Epithelial cell of proximal tubule (primary cell): ENCODE measurements around the gene TMEM215. TPM values are rescaled to one million over a fixed set of nuclear protein-coding genes. Genes with fewer than 3 reads are reported as not detected.

Experiments
- DNase-seq: peaks from one replicate; pipeline ENCODE4 v3.0.0-alpha.2; 2011; ENCODE audit warnings: low read depth
- H3K4me3 ChIP-seq: 2 replicates; pipeline ENCODE4 v1.5.1; 2011; ENCODE audit warnings: low read depth, mild to moderate bottlenecking, low read length
- total RNA-seq: library from RNA; depleted of rRNA; stranded (reverse); fragments of >200 nt; gene quantifications from 2 replicates; pipeline ENCODE4 v1.2.3, GENCODE V29; 2015
- TF ChIP-seq, protein P1 (sequence below): conservative IDR thresholded peaks from 2 replicates; pipeline ENCODE4 v1.5.1; 2012; ENCODE audit warnings: low read depth, mild to moderate bottlenecking, low read length

The TMEM215 gene
- total RNA-seq, 1 donor from 2014 or later = not detected

DNA sequence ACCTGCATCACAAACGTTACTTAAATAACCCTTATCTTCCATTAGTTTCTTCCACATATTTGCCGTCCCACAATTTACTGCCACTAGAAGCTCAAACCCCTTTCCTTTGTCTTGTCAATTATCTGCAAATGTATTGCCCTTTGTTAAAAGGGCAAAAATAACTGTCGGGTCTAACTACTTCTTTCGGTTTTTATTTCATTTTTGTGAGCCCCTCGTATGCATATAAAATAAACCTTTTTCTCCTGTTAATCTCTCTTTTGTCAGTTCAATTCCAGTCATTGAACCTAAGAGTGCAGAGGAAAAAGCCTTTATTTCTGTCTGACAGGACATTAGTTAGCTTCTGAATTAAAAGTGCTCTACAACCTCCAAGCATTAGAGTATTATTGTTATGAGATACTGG lies 45.5 kb downstream of the TMEM215 start:
- no peak overlapping the region for H3K4me3 ChIP-seq
- no peak for DNase-seq
- TF ChIP-seq, protein P1, sequence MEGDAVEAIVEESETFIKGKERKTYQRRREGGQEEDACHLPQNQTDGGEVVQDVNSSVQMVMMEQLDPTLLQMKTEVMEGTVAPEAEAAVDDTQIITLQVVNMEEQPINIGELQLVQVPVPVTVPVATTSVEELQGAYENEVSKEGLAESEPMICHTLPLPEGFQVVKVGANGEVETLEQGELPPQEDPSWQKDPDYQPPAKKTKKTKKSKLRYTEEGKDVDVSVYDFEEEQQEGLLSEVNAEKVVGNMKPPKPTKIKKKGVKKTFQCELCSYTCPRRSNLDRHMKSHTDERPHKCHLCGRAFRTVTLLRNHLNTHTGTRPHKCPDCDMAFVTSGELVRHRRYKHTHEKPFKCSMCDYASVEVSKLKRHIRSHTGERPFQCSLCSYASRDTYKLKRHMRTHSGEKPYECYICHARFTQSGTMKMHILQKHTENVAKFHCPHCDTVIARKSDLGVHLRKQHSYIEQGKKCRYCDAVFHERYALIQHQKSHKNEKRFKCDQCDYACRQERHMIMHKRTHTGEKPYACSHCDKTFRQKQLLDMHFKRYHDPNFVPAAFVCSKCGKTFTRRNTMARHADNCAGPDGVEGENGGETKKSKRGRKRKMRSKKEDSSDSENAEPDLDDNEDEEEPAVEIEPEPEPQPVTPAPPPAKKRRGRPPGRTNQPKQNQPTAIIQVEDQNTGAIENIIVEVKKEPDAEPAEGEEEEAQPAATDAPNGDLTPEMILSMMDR = no peak

DNA sequence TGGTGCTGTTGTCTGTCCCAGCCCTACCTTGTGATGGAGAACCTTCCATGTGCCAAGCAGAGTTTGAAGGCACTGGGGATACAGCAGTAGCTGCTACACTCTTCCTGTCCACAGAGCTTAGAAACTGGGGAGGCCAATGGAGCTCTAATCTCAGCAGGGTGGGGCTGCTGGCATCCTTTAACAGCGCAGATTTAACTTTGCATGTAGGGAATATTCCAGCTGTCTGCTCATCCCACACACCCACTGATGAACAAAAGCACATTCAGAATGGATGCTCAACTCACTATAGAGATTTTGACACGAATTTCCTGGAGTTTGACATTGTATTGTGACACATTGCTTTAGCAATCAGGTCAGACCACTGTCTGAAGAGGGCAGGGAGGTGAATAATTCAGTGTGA lies 49.0 kb downstream of the TMEM215 start:
- H3K4me3 ChIP-seq = no peak overlapping the region
- no peak for DNase-seq
- TF ChIP-seq, protein P1 = no peak

Other genes starting within 250 kb of the TMEM215 start
- 8.6 and 8.7 TPM in 2 replicates for gene SMIM27, start 231.2 kb upstream of the TMEM215 start, total RNA-seq
- 14.3 and 18.5 TPM in 2 replicates for gene TOPORS, start 231.0 kb upstream of the TMEM215 start, total RNA-seq
- 80.8 and 83.2 TPM in 2 replicates for gene NDUFB6, start 210.4 kb upstream of the TMEM215 start, total RNA-seq
- gene TAF1L, start 147.9 kb upstream of the TMEM215 start, total RNA-seq = under 0.01 TPM in 1 of 2 replicates, not detected in the other
- 20.9 and 39.8 TPM in 2 replicates for gene APTX, start 218.1 kb downstream of the TMEM215 start, total RNA-seq
- 149 and 227 TPM in 2 replicates for gene DNAJA1, start 241.7 kb downstream of the TMEM215 start, total RNA-seq